Pancreas (tissue), 10 donors: Measurements from ENCODE around the gene REC114. TPM values are rescaled to one million over a fixed set of nuclear protein-coding genes. Genes with fewer than 3 reads are reported as not detected.

Experiments used
- ATAC-seq, 4 donors: fragments of 200-7000 bp; cut with Tn5 transposase; one replicate each; pipeline versions ENCODE4 v1.8.0 to v1.9.1; 2020; ENCODE audit warnings: mild to moderate bottlenecking in 4 of 4, moderate library complexity in 4 of 4
- DNase-seq, 6 donors: peaks; one replicate each; pipeline ENCODE4 v3.0.0-alpha.2; 2020
- FAIRE-seq: peaks from 2 replicates; lab custom pipeline; 2012; peaks lifted over from hg19 to GRCh38; lab: Jason Lieb, UNC
- H3K27ac ChIP-seq, 4 donors: fragments of 200-600 bp; sonication (generic); 1 replicate in 3 of 4; 2 replicates in 1 of 4; pipeline versions ENCODE4 v1.5.0 to v1.8.0; 2020
- H3K27me3 ChIP-seq, 4 donors: fragments of 200-600 bp; one replicate each; pipeline ENCODE4 v1.8.0; 2021
- H3K36me3 ChIP-seq, 3 donors: fragments of 200-600 bp; sonication (generic) in 1 of 3; one replicate each; pipeline versions ENCODE4 v1.5.0 to v1.8.0; 2020 to 2021
- H3K4me1 ChIP-seq, 3 donors: fragments of 200-600 bp; one replicate each; pipeline ENCODE4 v1.8.0; 2021
- H3K4me3 ChIP-seq, 4 donors: fragments of 200-600 bp; sonication (generic) in 2 of 4; one replicate each; pipeline versions ENCODE4 v1.5.0 to v1.8.0; 2020 to 2021
- H3K9me3 ChIP-seq, 4 donors: fragments of 200-600 bp; one replicate each; pipeline ENCODE4 v1.8.0; 2021
- CTCF ChIP-seq, 4 donors: fragments of 200-600 bp; sonication (generic) in 3 of 4; IDR thresholded peaks; one replicate each; pipeline versions ENCODE4 v1.5.0 to v1.8.0; 2021; ENCODE audit warnings: antibody characterized with exemption in 4 of 4
- WGBS, 2 donors: extraction: QIAGEN DNeasy Blood & Tissue Kit; methylation state at CpG; one replicate each; pipeline ENCODE4 v1.1.7; 2013; 5-methylcytosine and 5-hydroxymethylcytosine counted together
- intact Hi-C, 3 donors: fragments of 100-400 bp; cut with DNase I; formaldehyde crosslinking; loops; one replicate each; pipeline versions ENCODE4 v1.11.1 to v1.14.2; 2022
- polyA plus RNA-seq, 2 donors: library from polyadenylated mRNA; stranded (reverse); fragments of 200-250 nt; gene quantifications; one replicate each; pipeline ENCODE4 v1.2.3, GENCODE V29; 2013
- total RNA-seq, 6 donors: library from RNA; stranded (reverse); fragmentation: NEBNext Ultra II Directional in 4 of 6; extraction: Animal tissue kit (Norgen Biotek cat#: 25700) in 4 of 6; gene quantifications; one replicate each; pipeline versions ENCODE4 v1.2.1 to v1.2.4, GENCODE V29; 2021 to 2023
- donor health status: healthy with polysubstance abuse.
- donor health status: DM: no; HTN: no; CAD: no; lungs with moderate emphysema.
- donor health status: DM: no; HTN: no; CAD: no.
- donor health status: control.
- donor health status: control.
- donor health status: Bipolar disorder and iron deficiency.
- donor health status: DM: yes; HTN: yes; CAD: no.
- donor health status: DM: no; HTN: no; CAD: no.
- donor health status: DM: no; HTN: no; CAD: no.
- donor health status: DM: yes; HTN: yes; CAD: no.

The REC114 gene
- total and polyA plus RNA-seq, 8 donors = not detected

- intact Hi-C loops = no loop called here
- FAIRE-seq = no peak
- no peak for ATAC-seq
Measured at GRCh38 chr15:73467758-73468157, 24.8 kb downstream of the REC114 start.

GRCh38 chr15:73474785-73475184 lies 31.8 kb downstream of the REC114 start:
- Histone ChIP-seq H3K36me3 (no peaks in the 10 kb centered on the region), H3K4me1 (no peaks in the 10 kb centered on the region), H3K27ac (no peak overlapping the region), H3K27me3 (no peaks in the 10 kb centered on the region), H3K9me3 (no peaks in the 10 kb centered on the region), H3K4me3 (no peak overlapping the region)
- no peak for ATAC-seq
- intact Hi-C loops = no loop called here
- no peak for FAIRE-seq
- TF ChIP-seq CTCF (IDR thresholded peaks at IDR 0.05) = no peak
- WGBS, 2 donors = 68 to 74% methylated on average over 5 of the region's 5 CpGs
- DNase-seq = no peak

More at GRCh38 chr15:73467758-73468157, 24.8 kb downstream of the REC114 start:
- Histone ChIP-seq H3K27ac (no peak overlapping the region), H3K4me1 (no peaks in the 10 kb centered on the region), H3K36me3 (no peaks in the 10 kb centered on the region), H3K4me3 (no peak overlapping the region), H3K27me3 (peaks cover 0 to 6% (median 0%) of the 10 kb centered on the region in 4 donors), H3K9me3 (no peaks in the 10 kb centered on the region)
- 58 to 65% methylated on average over 3 of the region's 3 CpGs for WGBS, 2 donors
- no peak for DNase-seq
- TF ChIP-seq CTCF (IDR thresholded peaks at IDR 0.05) = no peak

- ATAC-seq = no peak
- H3K4me1 ChIP-seq = no peaks in the 10 kb centered on the region
- 70 to 86% methylated on average over 7 of the region's 7 CpGs for WGBS, 2 donors
- no peak for DNase-seq
- no peaks in the 10 kb centered on the region for H3K36me3 ChIP-seq
- no peak for FAIRE-seq
- no peak overlapping the region for H3K27ac ChIP-seq
- intact Hi-C loops = no loop called here
- no peak overlapping the region for H3K4me3 ChIP-seq
- no peak for TF ChIP-seq CTCF (IDR thresholded peaks at IDR 0.05)
- H3K27me3 ChIP-seq = no peaks in the 10 kb centered on the region
- no peaks in the 10 kb centered on the region for H3K9me3 ChIP-seq
Measured at GRCh38 chr15:73476704-73477216, 33.8 kb downstream of the REC114 start.

- H3K36me3 ChIP-seq = no peaks in the 10 kb centered on the region
- H3K27ac ChIP-seq = no peak overlapping the region
- H3K9me3 ChIP-seq = no peaks in the 10 kb centered on the region
- FAIRE-seq = peak; percentile 34
- H3K4me3 ChIP-seq = no peak overlapping the region
- 44 to 77% methylated on average over 1 of the region's 1 CpG for WGBS, 2 donors
- DNase-seq = no peak
- ATAC-seq = no peak
- intact Hi-C loops = no loop called here
- H3K27me3 ChIP-seq = no peaks in the 10 kb centered on the region
- TF ChIP-seq CTCF (IDR thresholded peaks at IDR 0.05) = no peak
- H3K4me1 ChIP-seq = no peaks in the 10 kb centered on the region
Measured at GRCh38 chr15:73480050-73480449, 37.1 kb downstream of the REC114 start.

- Histone ChIP-seq H3K36me3 (no peaks in the 10 kb centered on the region), H3K27me3 (no peaks in the 10 kb centered on the region), H3K4me1 (no peaks in the 10 kb centered on the region), H3K27ac (no peak overlapping the region), H3K4me3 (no peak overlapping the region), H3K9me3 (no peaks in the 10 kb centered on the region)
- FAIRE-seq (no peak), ATAC-seq (no peak), DNase-seq (no peak)
- WGBS, 2 donors = 69 to 80% methylated on average over 3 of the region's 3 CpGs
- intact Hi-C loops = no loop called here
- TF ChIP-seq CTCF (IDR thresholded peaks at IDR 0.05) = no peak
Measured at GRCh38 chr15:73482166-73482565, 39.2 kb downstream of the REC114 start.
